A673 (cell line): Measurements from ENCODE around the gene GORASP1.

Source experiments
- CTCF ChIP-seq: fragments of 300-800, 200-600 bp; sonication (generic); conservative IDR thresholded peaks from 2 replicates; pipeline ENCODE4 v1.5.1; 2017; ENCODE audit warnings: low read depth, mild to moderate bottlenecking, antibody characterized with exemption, low read length, moderate library complexity, mixed read lengths
- EZH2 ChIP-seq: fragments of 200-600 bp; sonication (generic); IDR thresholded peaks from 2 replicates; pipeline ENCODE4 v1.6.1; 2017; ENCODE audit warnings: borderline replicate concordance, low read depth, mild to moderate bottlenecking, mixed read lengths, antibody characterized with exemption, low read length; ENCODE audit not compliant: poor library complexity, severe bottlenecking

- TF ChIP-seq CTCF (no peak), EZH2 (no peak)
These were observed 4.7 kb downstream of the GORASP1 start for GRCh38 chr3:39102504-39103323.
